ENCODE data around the gene PPT1.

DNA sequence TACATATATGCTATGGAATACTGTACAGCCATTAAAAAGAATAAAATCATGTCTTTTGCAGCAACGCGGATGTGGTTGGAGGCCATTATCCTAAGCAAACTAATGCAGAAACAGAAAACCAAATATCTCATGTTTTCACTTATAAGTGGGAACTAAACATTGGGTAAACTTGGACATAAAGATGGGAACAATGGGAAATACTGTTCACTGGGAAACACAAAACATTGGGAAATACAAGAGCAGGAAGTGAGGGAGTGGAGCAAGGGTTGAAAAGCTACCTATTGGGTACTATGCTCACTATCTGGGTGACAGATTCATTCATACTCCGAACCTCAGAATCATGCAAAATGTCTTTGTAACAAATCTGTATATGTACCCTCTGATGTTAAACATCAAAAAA lies 17.3 kb upstream of the PPT1 start:
- TF ChIP-seq, protein P1, sequence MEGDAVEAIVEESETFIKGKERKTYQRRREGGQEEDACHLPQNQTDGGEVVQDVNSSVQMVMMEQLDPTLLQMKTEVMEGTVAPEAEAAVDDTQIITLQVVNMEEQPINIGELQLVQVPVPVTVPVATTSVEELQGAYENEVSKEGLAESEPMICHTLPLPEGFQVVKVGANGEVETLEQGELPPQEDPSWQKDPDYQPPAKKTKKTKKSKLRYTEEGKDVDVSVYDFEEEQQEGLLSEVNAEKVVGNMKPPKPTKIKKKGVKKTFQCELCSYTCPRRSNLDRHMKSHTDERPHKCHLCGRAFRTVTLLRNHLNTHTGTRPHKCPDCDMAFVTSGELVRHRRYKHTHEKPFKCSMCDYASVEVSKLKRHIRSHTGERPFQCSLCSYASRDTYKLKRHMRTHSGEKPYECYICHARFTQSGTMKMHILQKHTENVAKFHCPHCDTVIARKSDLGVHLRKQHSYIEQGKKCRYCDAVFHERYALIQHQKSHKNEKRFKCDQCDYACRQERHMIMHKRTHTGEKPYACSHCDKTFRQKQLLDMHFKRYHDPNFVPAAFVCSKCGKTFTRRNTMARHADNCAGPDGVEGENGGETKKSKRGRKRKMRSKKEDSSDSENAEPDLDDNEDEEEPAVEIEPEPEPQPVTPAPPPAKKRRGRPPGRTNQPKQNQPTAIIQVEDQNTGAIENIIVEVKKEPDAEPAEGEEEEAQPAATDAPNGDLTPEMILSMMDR (optimal IDR thresholded peaks at IDR 0.05 in 1 of 3, IDR thresholded peaks at IDR 0.05 in 1 of 3, conservative IDR thresholded peaks at IDR 0.05 in 1 of 3; ENCODE audit: extremely low read depth in 1 of 3, insufficient read depth in 2 of 3, low read length in 3 of 3), result no peak
- TF ChIP-seq EZH2 (IDR thresholded peaks at IDR 0.05; ENCODE audit: low read length), result no peak

Data from keratinocyte (primary cell).